Body of pancreas (tissue), 4 donors: ENCODE data around the gene UCKL1. TPM values are rescaled to one million over a fixed set of nuclear protein-coding genes. Genes with fewer than 3 reads are reported as not detected.
"Not testable (repeated sequence)": the region's sequence is repeated elsewhere in the genome, so short reads cannot be mapped to it uniquely, and the experiment has no call there.

ENCODE experiments used
- ATAC-seq: fragments of 150-250 bp; one replicate; pipeline ENCODE4 v1.9.1; 2016
- DNase-seq, 4 donors: peaks; one replicate each; pipeline ENCODE4 v3.0.0-alpha.2; 2019
- H3K27ac ChIP-seq, 4 donors: fragments of 200-600 bp; sonication (generic); 1 replicate in 3 of 4; 2 replicates in 1 of 4; pipeline versions ENCODE4 v1.5.1 to v1.6.1; 2016 to 2019; ENCODE audit warnings: mild to moderate bottlenecking in 1 of 4, mixed read lengths in 1 of 4, moderate library complexity in 1 of 4
- H3K27me3 ChIP-seq, 2 donors: fragments of 200-600 bp; sonication (generic); one replicate each; pipeline ENCODE4 v1.6.0; 2016; ENCODE audit warnings: mild to moderate bottlenecking in 1 of 2
- H3K36me3 ChIP-seq, 2 donors: fragments of 200-600 bp; sonication (generic); replicated peaks in 1 of 2; 2 replicates each; pipeline ENCODE4 v1.5.1; 2016; ENCODE audit warnings: low read depth in 2 of 2; ENCODE audit not compliant: insufficient read depth in 1 of 2
- H3K4me1 ChIP-seq: fragments of 200-600 bp; sonication (generic); one replicate; pipeline ENCODE4 v1.6.0; 2016
- H3K4me3 ChIP-seq, 2 donors: fragments of 200-600 bp; sonication (generic); 1 replicate in 1 of 2; 2 replicates in 1 of 2; pipeline ENCODE4 v1.5.1; 2016 to 2019
- H3K9me3 ChIP-seq, 3 donors: fragments of 200-600 bp; sonication (generic); 1 replicate in 2 of 3; 2 replicates in 1 of 3; pipeline ENCODE4 v1.5.1; 2016
- POLR2A ChIP-seq, 3 donors: fragments of 450-650 bp; IDR thresholded peaks; one replicate each; pipeline ENCODE4 v1.6.1; 2016; ENCODE audit warnings: antibody characterized with exemption in 3 of 3, mild to moderate bottlenecking in 2 of 3
- WGBS, 2 donors: methylation state at CpG; one replicate each; pipeline ENCODE4 v1.1.5; 2017; 5-methylcytosine and 5-hydroxymethylcytosine counted together
- intact Hi-C: fragments of 100-400 bp; cut with DNase I; formaldehyde crosslinking; loops from one replicate; pipeline ENCODE4 v1.15.1; 2023
- total RNA-seq, 2 donors: library from RNA; depleted of rRNA; stranded (reverse); fragments of >200 nt; gene quantifications; one replicate each; pipeline ENCODE4 v1.1.0, GENCODE V29; 2016
- TF ChIP-seq, protein P1 (sequence below), 7 experiments: fragments of 450-650 bp in 4 of 7; fragments of 200-600 bp in 3 of 7; sonication (generic) in 3 of 7; IDR thresholded peaks; one replicate each; pipeline ENCODE4 v1.5.1; 2016 to 2019; ENCODE audit warnings: antibody characterized with exemption in 7 of 7

UCKL1 gene
- total RNA-seq, 2 donors from 2014 or later, result 21.0 to 26.0 TPM

DNA sequence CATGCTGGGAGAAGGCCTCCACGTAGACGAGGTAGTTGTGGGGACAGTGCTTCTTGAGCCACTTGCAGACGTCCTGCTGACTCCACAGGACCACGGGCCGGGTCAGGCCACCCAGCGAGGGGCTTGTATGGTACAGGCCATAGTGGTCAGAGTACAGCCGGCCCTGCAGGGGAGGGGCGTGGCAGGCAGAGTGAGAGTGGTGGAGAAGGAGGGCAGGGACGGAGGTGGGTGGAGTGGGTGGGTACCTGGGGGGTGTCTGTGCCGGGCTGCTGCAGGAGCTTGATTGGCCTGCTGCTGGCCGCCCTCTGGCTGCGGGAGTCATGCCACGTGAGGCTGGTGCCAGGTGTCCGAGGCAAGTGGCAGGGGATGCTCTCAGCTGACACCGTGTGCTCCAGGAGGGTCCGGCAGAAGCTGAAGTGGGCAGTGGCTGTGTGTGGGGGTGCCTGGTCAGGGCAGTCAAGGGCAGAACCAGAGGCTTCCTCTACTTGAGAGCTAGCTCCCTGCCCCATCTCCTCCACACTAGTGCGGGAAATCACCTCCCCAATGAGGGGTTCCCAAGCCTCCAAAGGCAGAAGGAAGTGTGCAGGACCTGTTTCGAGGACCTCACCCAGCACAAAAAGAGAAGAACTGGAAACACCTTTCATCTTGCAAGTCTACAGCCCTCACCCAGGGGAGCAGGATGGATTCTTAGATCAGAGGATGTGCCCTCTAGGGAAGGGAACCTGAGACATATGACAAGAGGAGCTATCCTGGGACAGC is 20.9 kb upstream of the UCKL1 start:
- no peaks in the 10 kb centered on the region for H3K27me3 ChIP-seq
- H3K9me3 ChIP-seq, result no peaks in the 10 kb centered on the region
- ATAC-seq, result no peak
- no peak overlapping the region for H3K4me3 ChIP-seq
- intact Hi-C loops, result no loop called here
- no peaks in the 10 kb centered on the region for H3K36me3 ChIP-seq
- no peak overlapping the region for H3K27ac ChIP-seq
- DNase-seq, result no peak
- 88 to 90% methylated on average over 7 to 18 of the region's 18 CpGs for WGBS, 2 donors
- peaks cover 40% of the 10 kb centered on the region for H3K4me1 ChIP-seq
- no peak for TF ChIP-seq POLR2A (IDR thresholded peaks at IDR 0.05)
- TF ChIP-seq, protein P1, sequence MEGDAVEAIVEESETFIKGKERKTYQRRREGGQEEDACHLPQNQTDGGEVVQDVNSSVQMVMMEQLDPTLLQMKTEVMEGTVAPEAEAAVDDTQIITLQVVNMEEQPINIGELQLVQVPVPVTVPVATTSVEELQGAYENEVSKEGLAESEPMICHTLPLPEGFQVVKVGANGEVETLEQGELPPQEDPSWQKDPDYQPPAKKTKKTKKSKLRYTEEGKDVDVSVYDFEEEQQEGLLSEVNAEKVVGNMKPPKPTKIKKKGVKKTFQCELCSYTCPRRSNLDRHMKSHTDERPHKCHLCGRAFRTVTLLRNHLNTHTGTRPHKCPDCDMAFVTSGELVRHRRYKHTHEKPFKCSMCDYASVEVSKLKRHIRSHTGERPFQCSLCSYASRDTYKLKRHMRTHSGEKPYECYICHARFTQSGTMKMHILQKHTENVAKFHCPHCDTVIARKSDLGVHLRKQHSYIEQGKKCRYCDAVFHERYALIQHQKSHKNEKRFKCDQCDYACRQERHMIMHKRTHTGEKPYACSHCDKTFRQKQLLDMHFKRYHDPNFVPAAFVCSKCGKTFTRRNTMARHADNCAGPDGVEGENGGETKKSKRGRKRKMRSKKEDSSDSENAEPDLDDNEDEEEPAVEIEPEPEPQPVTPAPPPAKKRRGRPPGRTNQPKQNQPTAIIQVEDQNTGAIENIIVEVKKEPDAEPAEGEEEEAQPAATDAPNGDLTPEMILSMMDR (IDR thresholded peaks at IDR 0.05), result no peak

DNA sequence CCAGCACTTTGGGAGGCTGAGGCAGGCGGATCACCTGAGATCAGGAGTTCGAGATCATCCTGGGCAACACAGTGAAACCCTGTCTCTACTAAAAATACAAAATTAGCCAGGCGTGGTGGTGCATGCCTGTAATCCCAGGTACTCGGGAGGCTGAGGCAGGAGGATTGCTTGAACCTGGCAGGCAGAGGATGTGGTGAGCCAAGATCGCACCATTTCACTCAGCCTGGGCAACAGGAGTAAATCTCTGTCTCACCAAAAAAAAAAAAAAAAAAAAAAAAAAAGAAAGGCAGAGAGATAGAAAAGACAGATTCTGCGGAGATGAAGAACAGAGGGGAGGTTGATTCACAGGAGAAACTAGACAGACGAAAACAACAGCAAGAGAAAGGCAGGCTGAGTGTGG is 20.3 kb upstream of the UCKL1 start:
- H3K36me3 ChIP-seq, H3K27me3 ChIP-seq, H3K27ac ChIP-seq, ATAC-seq, intact Hi-C loops, DNase-seq, H3K4me3 ChIP-seq, H3K9me3 ChIP-seq: not testable (repeated sequence)
- 93 to 96% methylated on average over 5 to 7 of the region's 7 CpGs for WGBS, 2 donors
- H3K4me1 ChIP-seq, result peaks cover 34% of the 10 kb centered on the region

DNA sequence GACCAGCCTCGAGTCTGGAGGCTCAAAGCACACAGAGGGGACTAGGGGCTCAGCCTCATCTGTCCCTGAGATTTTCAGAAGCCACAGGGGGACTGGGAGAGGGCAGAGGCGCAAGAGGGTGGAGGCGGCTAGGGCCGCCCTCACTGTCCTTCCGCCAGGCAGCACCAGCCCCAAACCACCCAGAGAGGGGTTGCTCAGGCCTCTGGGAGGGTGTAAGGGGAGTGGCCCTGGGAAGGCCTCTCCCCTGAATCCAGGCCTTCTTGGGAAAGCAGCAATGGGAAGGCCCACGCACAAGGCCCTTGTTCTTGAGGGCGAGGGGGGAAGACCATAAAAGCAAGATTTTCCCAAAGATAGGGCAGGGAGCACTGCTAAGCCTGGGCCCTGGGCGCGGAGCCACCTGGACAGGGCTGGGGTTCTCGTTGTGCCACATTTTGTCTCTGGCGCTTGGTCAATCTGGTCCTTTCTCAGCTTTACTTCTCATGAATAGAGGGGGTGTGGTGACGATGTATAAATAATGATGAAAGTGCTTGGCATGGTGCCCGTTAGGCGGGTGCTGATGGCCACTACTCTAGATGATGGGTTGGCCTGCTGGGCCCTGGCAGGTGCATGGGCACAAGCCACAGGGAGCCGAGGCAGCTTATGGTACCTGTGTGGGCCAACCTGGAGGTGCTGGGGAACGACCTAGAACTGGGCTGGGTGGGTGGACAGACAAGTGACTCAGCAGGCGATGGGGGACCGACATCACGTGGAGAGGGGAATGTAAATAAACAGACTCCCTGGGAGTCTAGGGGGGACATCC is 18.4 kb upstream of the UCKL1 start:
- no peaks in the 10 kb centered on the region for H3K9me3 ChIP-seq
- H3K4me3 ChIP-seq, result no peak overlapping the region
- peak overlapping the region in 1 of 4 donors; percentile 35 for H3K27ac ChIP-seq
- ATAC-seq (no peak), DNase-seq (peak in 3 of 4 donors; percentile 38 to 54 (median 47))
- peaks cover 29% of the 10 kb centered on the region for H3K4me1 ChIP-seq
- intact Hi-C loops, result no loop called here
- 52 to 62% methylated on average over 12 to 19 of the region's 19 CpGs for WGBS, 2 donors
- no peaks in the 10 kb centered on the region for H3K27me3 ChIP-seq
- no peaks in the 10 kb centered on the region for H3K36me3 ChIP-seq
- TF ChIP-seq, protein P1 (IDR thresholded peaks at IDR 0.05), result no peak
- no peak for TF ChIP-seq POLR2A (IDR thresholded peaks at IDR 0.05)

DNA sequence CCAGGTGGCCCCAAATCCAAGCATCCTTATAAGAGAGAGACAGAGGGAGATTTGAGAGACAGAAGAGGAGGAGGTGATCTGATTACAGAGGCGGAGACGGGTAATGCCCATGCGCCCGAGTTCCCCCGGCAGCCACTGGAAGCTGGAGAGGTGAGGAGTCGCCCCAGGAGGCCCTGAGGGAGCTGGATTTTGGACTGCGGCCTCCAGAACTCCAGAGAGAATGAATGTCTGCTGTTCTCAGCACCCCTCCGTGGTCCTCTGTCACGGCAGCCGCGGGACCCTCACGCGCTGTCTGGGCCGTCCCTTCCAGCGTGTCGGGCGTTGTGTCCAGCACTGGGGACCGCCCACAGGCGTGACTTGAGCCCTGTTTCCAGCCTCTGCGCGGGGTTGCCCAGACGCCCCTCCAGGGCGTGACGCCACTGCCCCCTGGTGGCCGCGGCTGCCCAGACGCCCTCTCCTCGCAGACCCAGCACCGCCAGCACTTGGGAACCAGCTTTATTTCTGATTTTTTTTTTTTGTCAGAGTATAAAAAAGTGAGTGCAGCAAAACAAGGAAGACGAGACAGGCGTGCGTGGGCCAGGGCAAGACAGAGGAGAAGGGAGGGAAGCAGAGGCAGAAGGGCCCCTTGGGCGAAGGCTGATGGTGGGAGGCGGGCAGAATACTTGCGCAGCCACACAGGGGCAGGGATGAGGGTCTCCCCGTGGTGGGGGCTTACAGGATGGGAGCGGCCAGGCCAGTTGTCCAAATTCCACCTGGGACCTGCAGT is 17.6 kb upstream of the UCKL1 start:
- no peaks in the 10 kb centered on the region for H3K9me3 ChIP-seq
- peaks cover 30% of the 10 kb centered on the region for H3K4me1 ChIP-seq
- ATAC-seq (peak; percentile 81), DNase-seq (peak; percentile 89 to 91 (median 90))
- H3K27me3 ChIP-seq, result no peaks in the 10 kb centered on the region
- H3K36me3 ChIP-seq, result no peaks in the 10 kb centered on the region
- TF ChIP-seq, protein P1 (IDR thresholded peaks at IDR 0.05), result peak; percentile 94 to 100 (median 97)
- TF ChIP-seq POLR2A (IDR thresholded peaks at IDR 0.05), result no peak
- 11 to 15% methylated on average over 25 to 37 of the region's 37 CpGs for WGBS, 2 donors
- peak overlapping the region in 2 of 4 donors; percentile 35 to 40 for H3K27ac ChIP-seq
- intact Hi-C loops, result no loop called here
- H3K4me3 ChIP-seq, result no peak overlapping the region

DNA sequence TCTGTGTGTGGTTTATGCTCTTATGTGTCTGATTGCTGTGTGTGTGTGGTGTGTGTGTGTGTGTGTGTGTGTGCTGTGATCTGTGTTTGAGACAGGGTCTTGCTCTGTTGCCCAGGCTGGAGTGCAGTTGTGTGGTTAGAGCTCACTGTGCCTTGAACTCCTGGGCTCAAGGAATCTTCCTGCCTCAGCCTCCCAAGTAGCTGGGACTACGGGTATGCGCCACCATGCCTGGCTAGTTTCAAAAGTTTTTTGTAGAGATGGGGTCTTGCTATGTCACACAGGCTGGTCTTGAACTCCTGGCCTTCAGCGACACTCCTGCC is 16.9 kb upstream of the UCKL1 start:
- H3K27ac ChIP-seq, result peak overlapping the region in 1 of 4 donors; percentile 35
- H3K4me1 ChIP-seq, result peaks cover 30% of the 10 kb centered on the region
- no peaks in the 10 kb centered on the region for H3K36me3 ChIP-seq
- ATAC-seq (no peak), DNase-seq (no peak)
- H3K9me3 ChIP-seq, result no peaks in the 10 kb centered on the region
- intact Hi-C loops, result no loop called here
- H3K27me3 ChIP-seq, result no peaks in the 10 kb centered on the region
- 90 to 92% methylated on average over 2 to 3 of the region's 3 CpGs for WGBS, 2 donors
- TF ChIP-seq, protein P1 (IDR thresholded peaks at IDR 0.05), result no peak
- TF ChIP-seq POLR2A (IDR thresholded peaks at IDR 0.05), result no peak
- H3K4me3 ChIP-seq, result no peak overlapping the region
